ENCODE results near the gene SCIN. TPM values are rescaled to one million over a fixed set of nuclear protein-coding genes. Genes with fewer than 3 reads are reported as not detected.

Gene SCIN
- total and polyA plus RNA-seq, 2 of the 8 experiments (the other 6 are each of a cell fraction or from before 2014, with no cell fraction given): 0.47 to 1.9 TPM

DNA sequence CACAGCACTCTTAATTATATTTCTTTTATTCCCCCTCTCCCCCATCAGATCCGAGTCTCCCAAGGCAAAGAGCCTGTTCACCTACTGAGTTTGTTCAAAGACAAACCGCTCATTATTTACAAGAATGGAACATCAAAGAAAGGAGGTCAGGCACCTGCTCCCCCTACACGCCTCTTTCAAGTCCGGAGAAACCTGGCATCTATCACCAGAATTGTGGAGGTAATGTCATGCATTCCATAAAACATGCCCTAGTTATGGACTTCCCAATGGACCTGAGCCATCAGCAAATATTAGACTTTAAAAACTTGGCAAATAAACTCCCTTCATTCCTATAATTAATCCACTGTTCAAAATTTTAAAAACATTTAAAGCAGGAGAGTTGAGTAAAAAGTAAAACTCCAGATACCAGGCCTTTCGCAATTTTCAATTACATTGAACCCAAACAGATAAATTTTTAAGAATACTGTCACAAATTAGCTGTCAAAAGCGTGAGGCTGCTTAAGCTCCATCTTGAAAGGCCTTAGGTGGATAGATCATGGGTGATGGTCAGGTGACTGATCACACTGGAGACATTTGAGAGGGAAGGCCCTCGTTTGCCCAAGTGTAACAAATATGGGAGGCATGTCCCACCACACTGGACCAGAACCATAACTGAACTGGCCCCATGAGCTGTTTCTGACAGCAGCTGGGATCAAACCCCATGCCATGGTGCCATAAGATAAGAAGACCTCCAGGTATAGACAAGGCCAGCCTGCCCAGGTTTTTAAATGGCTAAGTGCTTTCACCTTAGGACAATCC, 70.0 kb downstream of the SCIN start:
- WGBS, 2 experiments (ENCODE audit: extremely low coverage in 1 of 2, insufficient coverage in 1 of 2, insufficient read length in 1 of 2, insufficient replicate concordance in 2 of 2, low coverage in 1 of 2, low lambda C conversion rate in 2 of 2, missing lambda C conversion rate in 1 of 2): 91% methylated on average over 7 of the region's 7 CpGs; no CpG with 5 or more reads in 1 of the 2 experiments

More for the DNA sequence above, 70.0 kb downstream of the SCIN start:
- no peak overlapping the region for H2BK20ac ChIP-seq (ENCODE audit: low read length)
- no peak overlapping the region for H2BK12ac ChIP-seq (ENCODE audit: low read depth, low read length)
- no peak overlapping the region for H3K4me3 ChIP-seq (ENCODE audit: extremely low read depth in 1 of 4, insufficient read depth in 2 of 4, low read depth in 3 of 4, low read length in 4 of 4)
- H3K79me2 ChIP-seq (ENCODE audit: control insufficient read depth in 1 of 2, insufficient read depth in 2 of 2, low read length in 2 of 2): no peaks in the 10 kb centered on the region
- no peak overlapping the region for H2AK5ac ChIP-seq (ENCODE audit: low read depth, low read length)
- ChIA-PET CTCF (ENCODE audit: partially characterized antibody) (interaction anchor here (1.2 to 1.9 kb wide), 4 partner anchors 17 to 623 kb away, joined by 3 to 5 read pairs (median 3); no protein-coding TSS in a partner anchor), POLR2A (ENCODE audit: partially characterized antibody) (no interaction called here)
- H3K79me1 ChIP-seq (ENCODE audit: low read depth, low read length): no peaks in the 10 kb centered on the region
- TF ChIP-seq GABPA (IDR thresholded peaks at IDR 0.05; ENCODE audit: borderline replicate concordance, insufficient read depth, low read length) (no peak), YY1 (IDR thresholded peaks at IDR 0.05; ENCODE audit: low read depth, low read length) (no peak)
- FAIRE-seq (no peak), DNase-seq (ENCODE audit: low read depth in 1 of 2, low spot score in 2 of 2) (no peak)
- H3K9ac ChIP-seq (replicated peaks in 1 of 4; ENCODE audit: extremely low read depth in 1 of 4, low read depth in 3 of 4, low read length in 3 of 4): no peak overlapping the region
- H3K9me3 ChIP-seq (ENCODE audit: insufficient read depth in 2 of 2, low read depth in 1 of 2, low read length in 1 of 2): no peaks in the 10 kb centered on the region
- no peak overlapping the region for H4K5ac ChIP-seq (ENCODE audit: insufficient read length, low read depth, low read length)
- no peak overlapping the region for H4K8ac ChIP-seq (ENCODE audit: extremely low read depth, insufficient read depth, low read length)
- H3K23me2 ChIP-seq (ENCODE audit: low read depth, low read length): no peaks in the 10 kb centered on the region
- no peak overlapping the region for H3K4me2 ChIP-seq (ENCODE audit: insufficient read depth in 1 of 2, low read depth in 2 of 2, low read length in 2 of 2)
- H3K14ac ChIP-seq (ENCODE audit: insufficient read length): no peak overlapping the region
- H2BK15ac ChIP-seq (ENCODE audit: low read length): no peak overlapping the region
- H3K27ac ChIP-seq (ENCODE audit: low read depth, low read length): no peak overlapping the region
- no peak overlapping the region for H3K23ac ChIP-seq (ENCODE audit: insufficient read length)
- H3K4me1 ChIP-seq (replicated peaks in 1 of 4; ENCODE audit: control insufficient read depth in 3 of 4, insufficient read depth in 4 of 4, low read length in 3 of 4): no peaks in the 10 kb centered on the region
- H2BK5ac ChIP-seq (ENCODE audit: low read depth, low read length): no peak overlapping the region
- no peak overlapping the region for H3K56ac ChIP-seq (replicated peaks; ENCODE audit: insufficient read length, low read depth, low read length)
- no peak overlapping the region for H2AFZ ChIP-seq (ENCODE audit: low read length)
- no peaks in the 10 kb centered on the region for H4K20me1 ChIP-seq (replicated peaks in 1 of 2; ENCODE audit: control insufficient read depth in 1 of 2, insufficient read depth in 2 of 2, low read length in 2 of 2)
- no peaks in the 10 kb centered on the region for H3K36me3 ChIP-seq (ENCODE audit: control insufficient read depth in 2 of 4, insufficient read depth in 4 of 4, low read length in 3 of 4)
- H4K91ac ChIP-seq (replicated peaks; ENCODE audit: insufficient read length, low read length): no peak overlapping the region
- no peak overlapping the region for H3K18ac ChIP-seq (ENCODE audit: extremely low read depth, low read length)
- no peaks in the 10 kb centered on the region for H3K27me3 ChIP-seq (replicated peaks in 1 of 4; ENCODE audit: control insufficient read depth in 3 of 4, extremely low read depth in 1 of 4, insufficient read depth in 3 of 4, low read length in 3 of 4)
- H2BK120ac ChIP-seq (replicated peaks; ENCODE audit: low read depth, low read length): no peak overlapping the region
- no peak overlapping the region for H3K4ac ChIP-seq (replicated peaks; ENCODE audit: insufficient read length, low read depth, low read length)
